Right lobe of liver (tissue), 6 donors: Measurements from ENCODE around the gene PELI3. TPM values are rescaled to one million over a fixed set of nuclear protein-coding genes. Genes with fewer than 3 reads are reported as not detected.
"Not testable (repeated sequence)": the region's sequence is repeated elsewhere in the genome, so short reads cannot be mapped to it uniquely, and the experiment has no call there.

Experiments used
- ATAC-seq, 4 donors: fragments of 200-7000 bp; cut with Tn5 transposase; one replicate each; pipeline ENCODE4 v1.9.1; 2020; ENCODE audit warnings: mild to moderate bottlenecking in 4 of 4, moderate library complexity in 4 of 4
- DNase-seq, 3 donors: peaks; one replicate each; pipeline ENCODE4 v3.0.0-alpha.2; 2020
- H3K27ac ChIP-seq, 3 donors: fragments of 200-600 bp; one replicate each; pipeline ENCODE4 v1.8.0; 2022
- H3K27me3 ChIP-seq, 2 donors: fragments of 200-600 bp; one replicate each; pipeline ENCODE4 v1.8.0; 2022
- H3K36me3 ChIP-seq, 4 donors: fragments of 200-600 bp; sonication (generic) in 1 of 4; one replicate each; pipeline versions ENCODE4 v1.5.1 to v1.8.0; 2017 to 2022; ENCODE audit warnings: control low read depth in 1 of 4
- H3K4me1 ChIP-seq, 4 donors: fragments of 200-600 bp; sonication (generic) in 1 of 4; one replicate each; pipeline versions ENCODE4 v1.5.1 to v1.8.0; 2017 to 2022; ENCODE audit warnings: control low read depth in 1 of 4
- H3K4me3 ChIP-seq, 3 donors: fragments of 200-600 bp; one replicate each; pipeline ENCODE4 v1.8.0; 2022
- H3K9me3 ChIP-seq, 4 donors: fragments of 200-600 bp; sonication (generic) in 1 of 4; one replicate each; pipeline versions ENCODE4 v1.5.1 to v1.8.0; 2017 to 2022; ENCODE audit warnings: control low read depth in 1 of 4
- POLR2A ChIP-seq: fragments of 450-650 bp; IDR thresholded peaks from one replicate; pipeline ENCODE4 v1.6.1; 2017; ENCODE audit warnings: antibody characterized with exemption, mild to moderate bottlenecking
- WGBS: methylation state at CpG from one replicate; pipeline ENCODE4 v1.1.6; 2018; ENCODE audit warnings: low coverage, low lambda C conversion rate; ENCODE audit not compliant: insufficient coverage; ENCODE audit errors: missing lambda C conversion rate; 5-methylcytosine and 5-hydroxymethylcytosine counted together
- intact Hi-C, 2 donors: fragments of 100-400 bp; cut with DNase I; formaldehyde crosslinking; loops; one replicate each; pipeline versions ENCODE4 v1.11.2 to v1.14.1; 2022
- total RNA-seq, 6 experiments: library from RNA; depleted of rRNA in 2 of 6; stranded (reverse); fragments of >200 nt in 2 of 6; fragmentation: NEBNext Ultra II Directional in 3 of 6; extraction: Animal tissue kit (Norgen Biotek cat#: 25700) in 3 of 6; gene quantifications; one replicate each; pipeline versions ENCODE4 v1.1.0 to v1.2.4, GENCODE V29; 2016 to 2023
- TF ChIP-seq, protein P1 (sequence below), 4 donors: fragments of 200-600 bp in 3 of 4; fragments of 450-650 bp in 1 of 4; IDR thresholded peaks; one replicate each; pipeline versions ENCODE4 v1.5.1 to v1.8.0; 2016 to 2022; ENCODE audit warnings: antibody characterized with exemption in 4 of 4, mild to moderate bottlenecking in 2 of 4
- donor health status: DM: no; HTN: yes; CAD: no.
- donor health status: DM: no; HTN: no; CAD: no.
- donor health status: DM: no; HTN: no; CAD: no.
- donor health status: DM: no; HTN: yes; CAD: no.
- donor health status: DM: no; HTN: yes; CAD: no.

The PELI3 gene
- total RNA-seq, 6 experiments from 2014 or later = 2.0 to 5.3 (median 3.2) TPM

DNA sequence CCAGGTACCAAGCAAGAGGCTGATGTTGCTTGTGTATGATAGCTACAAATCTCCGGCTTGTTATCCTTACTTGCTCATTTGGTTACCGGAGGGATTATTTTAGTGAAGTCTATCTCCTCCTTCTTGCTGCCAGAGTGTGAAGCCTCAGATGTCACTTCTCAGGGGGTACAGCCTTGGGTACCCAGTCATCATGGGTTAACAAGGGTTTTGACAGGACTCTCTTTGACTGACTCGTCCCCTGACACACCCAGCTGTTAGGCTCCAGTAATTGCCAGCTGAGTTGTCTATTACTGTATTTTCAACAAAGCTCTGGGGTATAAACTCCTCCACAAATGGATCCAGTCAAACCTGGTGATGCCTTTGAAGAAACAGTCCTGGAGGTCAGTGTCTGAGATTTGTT, 11.9 kb upstream of the PELI3 start:
- intact Hi-C loops = no loop called here
- no peak for ATAC-seq
- no peaks in the 10 kb centered on the region for H3K9me3 ChIP-seq
- WGBS = 50% methylated on average over 2 of the region's 3 CpGs
- H3K4me3 ChIP-seq = no peak overlapping the region
- no peaks in the 10 kb centered on the region for H3K27me3 ChIP-seq
- no peak overlapping the region for H3K27ac ChIP-seq
- no peaks in the 10 kb centered on the region for H3K4me1 ChIP-seq
- H3K36me3 ChIP-seq = no peaks in the 10 kb centered on the region
- no peak for DNase-seq
- no peak for TF ChIP-seq POLR2A
- TF ChIP-seq, protein P1, sequence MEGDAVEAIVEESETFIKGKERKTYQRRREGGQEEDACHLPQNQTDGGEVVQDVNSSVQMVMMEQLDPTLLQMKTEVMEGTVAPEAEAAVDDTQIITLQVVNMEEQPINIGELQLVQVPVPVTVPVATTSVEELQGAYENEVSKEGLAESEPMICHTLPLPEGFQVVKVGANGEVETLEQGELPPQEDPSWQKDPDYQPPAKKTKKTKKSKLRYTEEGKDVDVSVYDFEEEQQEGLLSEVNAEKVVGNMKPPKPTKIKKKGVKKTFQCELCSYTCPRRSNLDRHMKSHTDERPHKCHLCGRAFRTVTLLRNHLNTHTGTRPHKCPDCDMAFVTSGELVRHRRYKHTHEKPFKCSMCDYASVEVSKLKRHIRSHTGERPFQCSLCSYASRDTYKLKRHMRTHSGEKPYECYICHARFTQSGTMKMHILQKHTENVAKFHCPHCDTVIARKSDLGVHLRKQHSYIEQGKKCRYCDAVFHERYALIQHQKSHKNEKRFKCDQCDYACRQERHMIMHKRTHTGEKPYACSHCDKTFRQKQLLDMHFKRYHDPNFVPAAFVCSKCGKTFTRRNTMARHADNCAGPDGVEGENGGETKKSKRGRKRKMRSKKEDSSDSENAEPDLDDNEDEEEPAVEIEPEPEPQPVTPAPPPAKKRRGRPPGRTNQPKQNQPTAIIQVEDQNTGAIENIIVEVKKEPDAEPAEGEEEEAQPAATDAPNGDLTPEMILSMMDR (IDR thresholded peaks at IDR 0.05) = no peak

DNA sequence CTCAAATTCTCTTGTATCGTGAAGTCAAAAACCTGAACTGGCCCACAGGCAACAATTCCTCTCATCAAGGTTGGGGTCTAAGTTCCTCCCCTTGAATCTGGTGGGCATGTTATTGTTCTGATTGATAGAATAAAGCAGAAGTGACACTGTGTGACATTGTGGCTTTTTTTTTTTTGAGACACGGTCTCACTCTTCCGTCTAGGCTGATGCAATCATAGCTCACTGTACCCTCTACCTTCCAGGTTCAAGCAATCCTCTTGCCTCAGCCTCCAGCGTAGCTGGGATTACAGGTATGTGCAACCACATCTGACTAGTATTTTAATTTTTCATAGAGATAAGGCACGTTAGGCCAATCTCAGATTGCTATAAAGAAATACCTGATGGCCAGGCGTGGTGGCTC, 8.9 kb upstream of the PELI3 start:
- WGBS = 55% methylated on average over 6 of the region's 6 CpGs
- Histone ChIP-seq H3K27ac (no peak overlapping the region), H3K4me3 (no peak overlapping the region), H3K36me3 (no peaks in the 10 kb centered on the region), H3K9me3 (no peaks in the 10 kb centered on the region), H3K27me3 (no peaks in the 10 kb centered on the region), H3K4me1 (no peaks in the 10 kb centered on the region)
- TF ChIP-seq, protein P1 (IDR thresholded peaks at IDR 0.05) = no peak
- no peak for TF ChIP-seq POLR2A
- intact Hi-C loops = no loop called here
- DNase-seq (no peak), ATAC-seq (no peak)

DNA sequence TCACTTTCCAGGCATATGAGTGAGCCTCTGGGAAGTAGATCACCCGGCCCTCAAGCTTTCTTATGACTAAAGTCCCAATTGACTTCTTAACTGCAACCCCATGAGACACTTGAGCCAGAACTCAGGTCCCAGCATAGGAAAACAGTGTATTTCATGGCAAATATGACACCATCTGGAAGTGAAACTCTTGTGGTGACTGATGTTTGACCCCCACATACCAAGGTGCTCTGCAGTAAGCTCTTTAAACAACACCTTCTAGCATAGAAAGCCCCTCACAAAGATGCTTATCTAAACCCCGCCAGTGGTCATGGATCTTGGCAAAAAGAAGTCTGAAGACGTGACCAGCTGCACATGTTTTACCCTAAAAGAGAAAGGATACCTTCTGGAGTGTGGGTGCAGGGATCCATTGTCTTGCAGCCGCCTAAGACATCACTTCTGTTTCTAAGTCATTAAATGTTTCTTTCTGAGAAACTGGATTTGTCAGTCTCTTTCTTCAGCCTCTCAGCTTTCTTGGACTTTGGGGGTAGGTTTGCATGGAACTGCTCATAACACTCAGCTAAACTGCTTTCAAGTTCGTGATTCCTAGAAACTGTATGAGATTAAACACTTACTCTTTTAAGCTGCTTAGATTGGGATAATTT, 7.4 kb upstream of the PELI3 start:
- intact Hi-C loops = no loop called here
- Histone ChIP-seq H3K27ac (no peak overlapping the region), H3K4me3 (no peak overlapping the region), H3K9me3 (no peaks in the 10 kb centered on the region), H3K4me1 (no peaks in the 10 kb centered on the region), H3K27me3 (no peaks in the 10 kb centered on the region), H3K36me3 (no peaks in the 10 kb centered on the region)
- 52% methylated on average over 5 of the region's 5 CpGs for WGBS
- TF ChIP-seq, protein P1 (IDR thresholded peaks at IDR 0.05) = no peak
- TF ChIP-seq POLR2A = no peak
- ATAC-seq (no peak), DNase-seq (no peak)

DNA sequence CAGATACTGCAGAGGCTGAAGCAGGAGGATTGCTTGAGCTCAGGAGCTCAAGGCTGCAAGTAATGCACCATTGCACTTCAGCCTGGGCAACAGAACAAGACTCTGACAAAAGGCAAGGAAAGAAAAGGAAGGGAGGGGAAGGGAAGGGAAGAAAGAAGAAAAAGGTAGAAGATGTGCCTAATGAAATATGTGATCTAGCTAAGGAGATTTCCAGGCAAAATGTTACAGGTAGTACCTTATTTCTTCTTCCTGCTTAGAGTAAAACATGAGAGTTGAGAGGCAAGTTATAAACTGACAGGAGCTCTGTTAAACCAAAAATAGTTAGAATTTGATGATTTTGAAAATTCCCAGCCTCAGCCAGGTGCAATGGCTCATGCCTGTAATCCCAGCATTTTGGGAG, 4.7 kb upstream of the PELI3 start:
- H3K36me3 ChIP-seq = no peaks in the 10 kb centered on the region
- ATAC-seq = no peak
- H3K27ac ChIP-seq = no peak overlapping the region
- H3K4me1 ChIP-seq = no peaks in the 10 kb centered on the region
- intact Hi-C loops = no loop called here
- no peak overlapping the region for H3K4me3 ChIP-seq
- DNase-seq = no peak
- no peaks in the 10 kb centered on the region for H3K9me3 ChIP-seq
- TF ChIP-seq, protein P1 (IDR thresholded peaks at IDR 0.05) = no peak
- no peak for TF ChIP-seq POLR2A
- H3K27me3 ChIP-seq = no peaks in the 10 kb centered on the region

DNA sequence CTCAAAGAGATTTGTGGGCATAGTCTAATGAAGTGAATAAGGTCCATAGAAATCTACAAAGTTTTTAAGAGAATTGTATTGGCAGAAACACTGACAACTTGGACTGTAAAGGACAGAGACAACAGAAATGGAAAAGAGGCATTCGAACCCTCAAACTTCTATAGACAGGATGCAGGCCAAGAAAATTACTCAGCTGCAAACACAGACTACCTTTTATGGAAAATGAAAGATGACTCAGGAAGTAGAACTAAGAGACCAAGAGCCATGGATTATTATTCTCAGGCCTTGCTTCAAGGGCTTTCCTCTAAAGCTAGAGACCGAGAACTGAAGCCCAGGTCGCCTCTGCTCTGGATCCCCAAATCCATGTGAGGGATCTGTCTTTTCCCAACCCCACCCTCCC, 3.8 kb upstream of the PELI3 start:
- Histone ChIP-seq H3K9me3 (no peaks in the 10 kb centered on the region), H3K27me3 (no peaks in the 10 kb centered on the region), H3K36me3 (no peaks in the 10 kb centered on the region), H3K4me3 (no peak overlapping the region), H3K27ac (no peak overlapping the region), H3K4me1 (peaks cover 0 to 7% (median 0%) of the 10 kb centered on the region in 4 donors)
- TF ChIP-seq POLR2A = no peak
- TF ChIP-seq, protein P1 (IDR thresholded peaks at IDR 0.05) = no peak
- WGBS = 72% methylated on average over 2 of the region's 3 CpGs
- ATAC-seq = no peak
- intact Hi-C loops = no loop called here
- DNase-seq = no peak

DNA sequence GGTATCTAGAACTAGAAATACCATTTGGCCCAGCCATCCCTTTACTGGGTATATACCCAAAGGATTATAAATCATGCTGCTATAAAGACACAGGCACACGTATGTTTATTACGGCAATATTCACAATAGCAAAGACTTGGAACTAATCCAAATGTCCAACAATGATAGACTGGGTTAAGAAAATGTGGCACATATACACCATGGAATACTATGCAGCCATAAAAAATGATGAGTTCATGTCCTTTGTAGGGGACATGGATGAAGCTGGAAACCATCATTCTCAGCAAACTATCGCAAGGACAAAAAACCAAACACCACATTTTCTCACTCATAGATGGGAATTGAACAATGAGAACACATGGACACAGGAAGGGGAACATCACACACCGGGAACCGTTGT, 2.6 kb upstream of the PELI3 start:
- 85% methylated on average over 4 of the region's 5 CpGs for WGBS

More for the DNA sequence above, 2.6 kb upstream of the PELI3 start:
- DNase-seq, intact Hi-C loops, H3K9me3 ChIP-seq, ATAC-seq, H3K36me3 ChIP-seq, H3K27me3 ChIP-seq, H3K27ac ChIP-seq, H3K4me3 ChIP-seq, H3K4me1 ChIP-seq: not testable (repeated sequence)
